ENCODE data around the gene RGL1.

The RGL1 gene

DNA sequence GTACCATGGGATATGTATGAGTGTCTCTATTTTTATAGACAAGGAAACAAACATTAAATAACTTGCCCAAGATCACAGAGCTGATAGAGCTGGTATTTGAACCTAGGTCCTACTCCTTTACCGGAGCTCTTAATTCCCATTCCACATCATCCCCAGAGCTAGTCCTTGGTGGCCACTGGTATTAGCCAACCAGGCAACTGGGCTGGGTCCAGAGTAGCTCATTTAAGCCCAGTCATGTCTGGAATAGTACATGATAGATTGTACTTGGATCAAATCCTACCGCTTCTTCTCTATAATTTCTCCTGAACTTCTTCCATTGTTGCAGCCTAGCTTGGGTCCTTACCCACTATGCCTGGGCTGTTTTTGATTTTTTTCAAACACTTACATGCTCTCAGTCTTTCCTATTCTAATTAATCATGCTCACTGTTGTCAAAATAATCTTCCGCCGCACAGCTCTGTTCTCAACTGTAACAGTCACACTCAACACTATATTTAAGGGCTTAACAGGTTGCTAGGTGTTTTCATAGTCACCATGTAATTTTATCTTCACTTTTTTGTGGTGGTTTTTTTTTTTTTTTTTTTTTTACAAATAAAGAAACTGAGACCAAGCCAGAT is 152.4 kb downstream of the RGL1 start:
- DNase-seq (ENCODE audit: low spot score): no peak

DNA sequence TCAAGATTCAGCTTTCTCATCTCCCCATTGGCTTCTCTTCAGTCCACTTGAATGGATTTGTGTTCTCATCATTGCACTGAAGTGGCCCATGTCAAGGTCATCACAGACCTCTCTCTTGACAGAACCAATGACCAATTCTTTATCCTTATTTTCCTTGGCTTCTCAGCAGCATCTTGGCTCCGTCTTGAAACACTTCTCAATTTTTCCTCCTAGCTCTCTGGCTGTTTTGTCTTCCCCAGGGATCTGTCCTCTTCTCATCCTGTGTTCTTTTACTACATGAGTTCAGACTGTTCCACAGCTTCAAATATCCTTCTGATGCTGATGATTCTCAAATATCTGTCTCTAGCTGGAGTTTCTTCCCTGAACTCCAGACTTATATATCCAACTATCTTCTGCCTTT is 154.0 kb downstream of the RGL1 start:
- no peak for DNase-seq (ENCODE audit: low spot score)

DNA sequence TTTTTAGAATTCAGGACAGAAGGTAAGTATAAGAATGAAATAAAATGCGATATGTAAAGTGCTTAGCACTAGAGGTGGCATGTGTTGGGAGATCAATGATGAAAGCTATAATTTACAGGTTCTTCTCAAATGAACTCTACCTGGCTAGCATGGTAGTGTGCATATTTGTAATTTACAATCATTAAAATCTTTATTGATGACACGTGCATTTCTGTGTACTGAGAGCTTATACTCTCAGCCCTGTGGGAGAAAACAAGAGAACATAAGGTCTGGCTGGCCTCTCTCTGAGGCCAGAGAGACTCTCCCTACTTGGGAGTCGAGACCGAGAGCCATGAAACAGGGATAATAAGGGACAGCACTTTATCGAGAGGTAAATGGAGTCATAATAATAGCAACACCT is 156.2 kb downstream of the RGL1 start:
- DNase-seq (ENCODE audit: low spot score): no peak

DNA sequence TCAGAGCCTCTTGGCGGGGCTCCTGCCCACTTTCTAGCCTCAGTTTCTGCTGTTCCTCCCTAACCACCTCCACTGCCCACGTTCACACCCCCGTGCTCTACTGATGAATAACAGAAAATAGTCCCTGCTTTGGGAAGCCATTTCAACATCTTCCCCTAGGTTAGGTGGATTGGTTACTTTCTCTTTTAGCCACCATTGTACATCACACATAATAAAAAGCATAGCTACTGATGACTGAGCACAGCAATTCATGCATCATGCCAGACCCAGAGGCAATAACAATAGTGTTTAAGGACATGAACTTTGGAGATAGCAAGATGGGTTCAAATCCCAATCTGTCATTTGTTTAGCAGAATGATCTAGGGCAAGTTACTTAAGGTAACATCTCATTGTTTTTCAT is 158.0 kb downstream of the RGL1 start:
- DNase-seq (ENCODE audit: low spot score): no peak

DNA sequence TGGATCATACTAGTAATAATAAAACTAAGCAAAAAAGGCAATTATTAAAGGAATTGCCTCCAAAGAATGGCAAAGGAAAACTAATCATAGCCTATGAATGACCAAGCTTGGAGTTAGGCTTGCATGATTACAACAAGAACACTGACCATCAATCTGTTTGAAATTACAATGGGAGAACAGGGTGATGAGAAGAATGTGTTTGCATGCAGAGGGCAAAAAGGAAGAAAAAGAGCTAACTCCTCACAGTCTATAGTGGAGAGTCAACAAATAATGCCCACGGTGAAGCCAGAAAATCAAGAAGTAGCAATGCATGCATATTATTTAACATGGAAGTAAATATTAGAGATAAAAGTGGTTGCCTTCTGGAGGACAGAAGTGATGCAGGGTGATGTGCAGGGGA is 160.8 kb downstream of the RGL1 start:
- no peak for DNase-seq (ENCODE audit: low spot score)

DNA sequence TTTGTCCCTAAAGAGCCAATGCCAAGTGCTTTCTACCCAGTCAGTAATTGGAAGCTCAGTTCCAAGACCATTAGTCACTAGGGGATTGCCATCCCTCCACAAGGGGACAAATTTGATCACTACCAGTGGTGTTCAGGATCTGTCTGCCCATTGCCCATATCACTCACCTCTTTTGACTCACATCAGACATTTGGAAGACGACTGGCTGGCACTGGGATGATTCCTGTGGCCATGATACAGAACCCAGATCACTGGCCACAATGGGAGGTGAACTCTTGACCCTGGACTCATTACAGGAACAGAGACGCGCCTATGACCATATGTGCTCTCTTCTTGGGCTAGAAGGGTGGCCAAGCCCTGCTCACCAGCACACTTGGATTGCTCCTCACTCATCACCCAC is 161.6 kb downstream of the RGL1 start:
- DNase-seq (ENCODE audit: low spot score): no peak

DNA sequence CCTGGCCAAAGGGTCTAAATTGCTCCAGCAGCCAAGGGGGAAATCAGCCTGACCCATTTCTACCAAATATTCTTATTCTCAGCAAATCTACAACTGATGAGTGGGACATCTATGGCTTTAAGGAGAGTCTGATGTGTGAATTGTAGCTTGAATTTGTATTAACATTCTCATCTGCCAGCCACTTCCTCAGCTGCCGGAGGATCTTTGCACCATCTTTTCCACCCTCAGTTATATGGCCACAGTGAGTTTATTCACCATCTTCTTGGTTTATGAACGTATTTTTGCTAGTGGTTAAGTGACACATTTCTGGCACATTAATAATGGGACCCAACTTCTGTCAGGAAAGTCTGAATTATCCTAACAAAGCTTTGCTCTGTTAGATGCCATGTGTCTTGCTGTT is 163.0 kb downstream of the RGL1 start:
- no peak for DNase-seq (ENCODE audit: low spot score)

DNA sequence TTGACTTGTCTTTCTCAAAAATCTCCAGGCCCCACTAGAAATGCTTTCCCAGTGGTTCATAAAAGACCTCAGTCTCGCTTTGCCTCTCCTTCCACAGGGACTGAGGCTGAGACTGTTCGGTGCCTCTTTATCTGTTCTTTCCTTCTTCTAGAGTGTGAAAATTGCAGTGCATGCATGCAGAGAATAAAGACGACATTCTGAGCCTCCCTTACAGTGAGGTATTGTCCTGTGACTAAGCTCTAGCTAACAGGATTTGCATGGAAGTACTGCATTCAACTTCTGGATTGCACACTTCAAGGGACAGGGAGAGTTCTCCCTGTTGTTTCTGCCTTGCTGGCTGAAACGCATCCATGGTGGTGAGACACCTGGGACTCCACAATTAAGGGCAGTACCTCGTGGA is 163.5 kb downstream of the RGL1 start:
- DNase-seq (ENCODE audit: low spot score): no peak

DNA sequence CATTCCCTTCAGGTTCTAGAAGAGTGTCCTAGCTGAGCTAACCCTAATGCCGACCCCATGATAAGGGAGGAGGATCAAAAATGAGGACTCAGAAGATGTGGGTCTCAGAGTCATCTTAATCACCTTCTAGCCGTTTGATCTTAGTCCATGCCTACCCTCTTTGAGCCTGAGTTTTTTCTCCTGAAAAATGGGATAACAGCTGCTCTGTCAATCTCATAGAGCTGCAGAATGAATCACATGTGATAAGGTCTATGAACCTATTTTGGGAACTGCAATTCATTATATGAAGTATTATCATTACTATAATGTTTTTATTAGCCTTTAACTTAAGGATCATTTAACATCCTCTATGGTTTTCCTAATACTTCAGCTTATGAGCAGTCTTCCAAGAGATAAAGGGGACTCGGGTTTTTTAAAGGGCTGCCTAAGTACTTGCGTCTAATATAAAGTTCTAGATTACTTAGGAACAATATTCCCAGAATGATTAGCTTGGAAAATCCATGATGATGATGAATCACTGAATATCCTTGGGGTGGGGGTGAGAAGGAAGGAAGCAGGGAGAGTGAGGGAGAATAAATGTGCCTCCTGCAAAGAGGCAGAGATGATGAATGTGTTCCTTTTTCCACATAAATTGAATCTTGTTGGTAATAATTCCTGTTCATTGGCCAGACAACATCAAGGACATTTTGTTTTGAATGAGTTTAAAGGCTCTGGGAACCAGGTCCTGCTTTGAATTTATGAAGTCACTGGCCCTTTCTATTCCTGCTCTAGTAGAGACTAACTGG is 165.8 kb downstream of the RGL1 start:
- no peak for DNase-seq (ENCODE audit: low spot score)

DNA sequence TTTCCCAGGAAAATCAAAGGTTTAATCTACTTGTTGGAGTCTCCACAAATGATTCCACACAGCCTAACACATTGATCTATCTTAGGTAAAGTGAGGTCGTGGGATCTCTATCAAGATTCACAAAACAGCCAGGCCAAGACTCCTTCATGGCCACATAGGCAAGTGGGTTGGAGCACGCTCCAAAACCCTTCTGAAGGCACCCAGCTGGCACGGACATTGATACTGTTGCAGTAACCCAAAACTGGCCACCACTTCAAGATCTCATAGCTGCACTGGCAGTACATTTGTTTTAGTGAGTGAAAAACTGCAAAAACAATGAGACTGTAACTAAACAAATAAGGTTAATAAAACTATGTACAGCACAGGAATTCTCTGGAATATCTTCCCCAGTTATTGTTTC is 170.7 kb downstream of the RGL1 start:
- DNase-seq (ENCODE audit: low spot score): no peak

DNA sequence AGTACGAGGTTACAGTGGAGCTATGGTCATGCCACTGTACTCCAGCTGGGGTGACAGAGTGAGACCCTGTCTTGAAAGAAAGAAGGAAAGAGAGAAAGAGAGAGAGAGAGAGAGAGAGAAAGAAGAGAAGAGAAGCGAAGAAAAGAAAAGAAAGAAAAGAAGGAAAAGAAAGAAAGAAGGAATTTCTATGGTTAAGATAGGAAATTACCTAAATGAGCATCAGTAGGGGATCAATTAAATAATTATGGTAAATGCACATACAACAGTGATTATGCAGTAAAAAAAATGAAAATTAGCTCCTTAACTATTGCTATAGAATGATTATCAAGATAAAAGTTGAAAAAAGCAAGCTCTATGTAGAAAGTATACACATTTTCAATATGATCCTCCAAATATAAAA is 172.8 kb downstream of the RGL1 start:
- no peak for DNase-seq (ENCODE audit: low spot score)
